Activated naive CD8-positive, alpha-beta T cell (primary cell): ENCODE results near the gene CYP39A1.

Experiments used
- H3K27ac Mint-ChIP-seq: one replicate; pipeline ENCODE4 v1.8.0; 2021; ENCODE audit warnings: mixed read lengths
- H3K27me3 Mint-ChIP-seq: one replicate; pipeline ENCODE4 v1.8.0; 2021; ENCODE audit warnings: mixed read lengths
- H3K36me3 Mint-ChIP-seq: one replicate; pipeline ENCODE4 v1.8.0; 2021; ENCODE audit warnings: mixed read lengths
- H3K4me1 Mint-ChIP-seq: one replicate; pipeline ENCODE4 v1.8.0; 2021; ENCODE audit warnings: low read depth, mixed read lengths
- H3K4me3 Mint-ChIP-seq: one replicate; pipeline ENCODE4 v1.8.0; 2021; ENCODE audit warnings: mild to moderate bottlenecking, mixed read lengths
- H3K9me3 Mint-ChIP-seq: one replicate; pipeline ENCODE4 v1.8.0; 2021; ENCODE audit warnings: low read depth, mixed read lengths

The CYP39A1 gene

DNA sequence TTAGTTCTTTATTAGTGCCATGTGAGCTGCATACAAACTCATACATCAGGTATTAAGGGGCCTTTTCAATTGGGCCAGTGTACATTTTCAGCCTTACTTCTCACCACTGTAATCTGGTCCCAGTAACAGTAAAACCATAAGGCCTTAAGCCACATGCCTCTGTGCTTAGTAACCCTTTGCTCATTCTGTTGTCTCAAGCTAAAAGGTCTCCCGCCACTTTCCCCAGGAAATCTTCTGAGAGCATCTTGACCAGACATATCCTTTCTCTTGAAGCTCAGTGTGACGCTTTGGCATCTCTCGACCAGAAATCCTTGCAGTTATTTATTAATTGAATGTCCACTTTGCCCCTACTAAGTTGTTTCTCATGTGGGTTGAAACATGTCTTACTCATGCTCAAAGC is 68.0 kb downstream of the CYP39A1 start:
- Mint-ChIP-seq H3K27ac (no peak overlapping the region), H3K4me3 (no peak overlapping the region), H3K4me1 (no peaks in the 10 kb centered on the region), H3K27me3 (peaks cover 7% of the 10 kb centered on the region), H3K36me3 (no peaks in the 10 kb centered on the region), H3K9me3 (no peaks in the 10 kb centered on the region)

DNA sequence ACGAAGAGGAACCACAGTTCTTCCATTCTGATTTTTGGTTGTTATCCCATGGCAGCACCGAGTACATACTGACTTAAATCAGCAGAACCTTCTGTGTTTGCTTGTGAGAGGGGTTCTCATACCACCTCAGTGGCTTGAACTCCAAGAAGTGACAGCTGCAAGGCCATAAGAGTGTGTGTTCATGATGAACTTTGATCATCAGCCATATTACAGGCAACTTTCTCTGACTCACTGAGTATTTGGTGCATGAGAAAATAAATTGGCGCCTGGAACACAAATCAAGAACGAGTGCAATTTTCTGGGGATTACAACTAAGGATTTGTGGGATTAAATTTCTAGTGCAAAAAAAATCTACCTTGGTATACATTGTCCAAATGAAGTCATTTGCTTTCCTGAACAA is 68.9 kb downstream of the CYP39A1 start:
- Mint-ChIP-seq H3K27ac (no peak overlapping the region), H3K27me3 (peaks cover 7% of the 10 kb centered on the region), H3K4me1 (no peaks in the 10 kb centered on the region), H3K9me3 (no peaks in the 10 kb centered on the region), H3K4me3 (no peak overlapping the region), H3K36me3 (no peaks in the 10 kb centered on the region)

DNA sequence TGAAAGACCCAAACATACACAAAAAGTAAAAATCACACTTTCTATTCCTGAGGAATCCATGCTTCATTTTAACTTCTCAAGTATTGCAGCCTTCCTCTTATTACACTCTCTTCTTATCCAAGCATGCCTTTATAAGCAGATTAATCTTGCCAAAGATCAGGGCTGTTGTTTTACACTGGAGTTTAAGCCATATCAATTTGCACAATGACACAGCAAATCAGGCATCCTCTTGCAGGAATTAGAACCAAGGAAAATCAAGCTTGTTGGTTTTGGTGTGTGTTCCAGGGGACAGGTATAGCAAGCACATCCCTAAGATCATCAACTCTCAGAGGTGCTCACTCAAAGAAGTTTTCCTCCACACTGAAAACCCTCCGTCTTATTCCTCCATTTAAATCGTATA is 69.5 kb downstream of the CYP39A1 start:
- Mint-ChIP-seq H3K4me3 (no peak overlapping the region), H3K27ac (no peak overlapping the region), H3K36me3 (no peaks in the 10 kb centered on the region), H3K4me1 (no peaks in the 10 kb centered on the region), H3K27me3 (peaks cover 7% of the 10 kb centered on the region), H3K9me3 (no peaks in the 10 kb centered on the region)

DNA sequence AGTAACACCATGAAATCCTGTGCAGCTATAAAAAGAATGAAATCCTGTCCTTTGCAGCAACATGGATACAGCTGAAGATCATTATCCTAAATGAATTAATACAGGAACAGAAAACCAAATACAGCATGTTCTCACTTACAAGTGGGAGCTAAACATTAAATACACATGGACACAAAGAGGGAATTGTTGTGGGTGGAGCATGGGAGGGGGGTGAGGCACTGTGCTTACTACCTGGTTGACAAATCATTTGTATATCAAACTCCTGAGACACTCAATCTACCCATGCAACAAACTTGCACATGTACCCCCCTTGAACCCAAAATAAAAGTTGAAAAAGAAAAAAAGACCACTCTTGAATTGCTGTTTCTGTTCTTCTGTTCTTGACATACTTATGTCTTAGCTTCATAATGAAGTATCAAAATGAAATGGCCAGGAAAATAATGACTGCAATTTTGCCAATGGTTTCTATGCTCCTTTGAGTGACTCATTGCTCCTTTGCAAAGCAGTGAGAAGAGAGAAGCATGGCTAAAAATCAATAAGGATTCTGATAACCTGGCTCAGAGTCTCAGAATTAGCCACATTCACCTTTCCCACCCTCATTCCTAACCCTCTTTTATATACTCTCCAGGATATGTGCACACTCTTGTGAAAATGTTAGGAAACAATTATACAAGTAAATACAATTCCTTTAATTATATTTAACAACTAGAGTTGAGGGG is 71.0 kb downstream of the CYP39A1 start:
- H3K4me1 Mint-ChIP-seq = no peaks in the 10 kb centered on the region
- no peaks in the 10 kb centered on the region for H3K36me3 Mint-ChIP-seq

DNA sequence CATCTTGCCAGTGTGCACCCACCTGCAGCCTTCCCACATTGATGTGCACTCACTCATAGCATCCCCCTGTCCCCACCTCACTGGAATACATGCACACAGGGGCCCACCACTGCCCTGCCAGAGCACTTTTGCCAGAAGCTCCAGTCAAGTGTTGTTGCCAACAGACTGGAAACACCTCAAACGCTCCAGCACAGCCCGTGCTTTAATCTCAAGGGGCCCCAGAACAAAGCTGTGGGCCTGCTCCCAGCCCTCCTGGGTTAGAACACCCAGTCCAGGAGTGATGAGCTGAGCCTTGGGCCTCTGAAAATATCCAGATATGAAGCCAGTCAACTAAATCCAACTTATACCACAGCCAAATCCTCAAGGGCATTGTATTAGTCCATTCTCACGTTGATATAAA is 77.1 kb downstream of the CYP39A1 start:
- H3K27me3 Mint-ChIP-seq = peaks cover 23% of the 10 kb centered on the region
- H3K9me3 Mint-ChIP-seq = peaks cover 11% of the 10 kb centered on the region
- no peaks in the 10 kb centered on the region for H3K36me3 Mint-ChIP-seq
- no peak overlapping the region for H3K27ac Mint-ChIP-seq
- H3K4me3 Mint-ChIP-seq = no peak overlapping the region
- no peaks in the 10 kb centered on the region for H3K4me1 Mint-ChIP-seq

More for the DNA sequence above, 71.0 kb downstream of the CYP39A1 start:
- Mint-ChIP-seq H3K4me3 (no peak overlapping the region), H3K9me3 (no peaks in the 10 kb centered on the region), H3K27ac (no peak overlapping the region), H3K27me3 (peaks cover 9% of the 10 kb centered on the region)

DNA sequence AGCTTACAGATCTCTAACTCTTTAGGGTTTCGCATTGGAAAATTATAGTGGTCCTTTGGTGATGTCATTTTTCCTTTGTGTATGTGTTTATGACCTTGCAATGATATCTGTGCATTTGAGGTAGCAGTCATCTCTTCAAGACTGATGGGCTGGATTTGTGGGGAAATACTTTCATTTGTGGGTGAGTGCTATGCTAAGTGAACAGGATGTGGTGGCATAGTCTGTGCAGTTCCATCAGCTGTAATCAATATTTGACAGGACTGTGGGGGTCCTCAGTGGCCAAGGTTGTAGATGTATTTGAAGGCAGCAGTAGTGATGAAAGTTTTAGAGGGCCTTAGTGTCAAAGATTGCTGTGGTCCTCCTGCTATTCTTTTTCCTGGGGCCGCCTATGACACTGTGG is 79.5 kb downstream of the CYP39A1 start:
- Mint-ChIP-seq H3K4me1 (no peaks in the 10 kb centered on the region), H3K36me3 (no peaks in the 10 kb centered on the region), H3K4me3 (no peak overlapping the region), H3K9me3 (peaks cover 11% of the 10 kb centered on the region), H3K27ac (no peak overlapping the region), H3K27me3 (peaks cover 29% of the 10 kb centered on the region)

DNA sequence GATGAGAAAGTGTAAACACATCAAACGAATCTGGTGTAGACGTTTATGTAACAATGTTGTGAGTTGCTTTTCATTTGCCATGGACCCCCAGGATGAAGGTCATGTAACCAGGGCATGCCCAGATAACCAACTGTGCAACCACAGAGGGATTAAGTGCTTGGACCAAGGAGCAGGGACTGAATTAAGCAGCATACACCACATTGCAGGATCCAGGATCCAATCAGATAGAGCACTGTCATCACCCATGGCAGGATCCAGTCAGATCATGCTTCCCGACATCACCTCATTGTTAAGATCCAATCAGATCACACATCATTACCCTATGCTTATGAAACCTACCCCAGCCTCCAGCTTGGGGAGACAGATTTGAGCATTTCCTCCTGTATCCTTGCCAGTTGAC is 87.1 kb downstream of the CYP39A1 start:
- Mint-ChIP-seq H3K27ac (no peak overlapping the region), H3K9me3 (peaks cover 3% of the 10 kb centered on the region), H3K27me3 (peaks cover 18% of the 10 kb centered on the region), H3K4me3 (no peak overlapping the region), H3K4me1 (no peaks in the 10 kb centered on the region), H3K36me3 (no peaks in the 10 kb centered on the region)

DNA sequence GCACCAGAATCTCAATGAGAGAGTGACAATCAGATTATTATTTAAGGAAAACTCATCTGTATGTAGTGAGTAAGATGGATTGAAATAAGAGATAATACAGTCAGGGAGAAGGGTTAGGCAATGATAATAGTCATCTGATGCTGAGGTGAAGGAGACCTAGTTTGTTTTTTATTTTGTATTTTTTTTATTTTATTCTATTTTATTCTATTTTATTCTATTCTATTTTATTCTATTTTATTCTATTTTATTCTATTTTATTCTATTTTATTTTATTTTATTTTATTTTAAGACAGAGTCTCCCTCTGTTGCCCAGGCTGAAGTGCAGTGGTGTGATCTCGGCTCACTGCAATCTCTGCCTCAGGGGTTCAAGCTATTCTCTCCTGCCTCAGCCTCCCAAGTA is 88.7 kb downstream of the CYP39A1 start:
- Mint-ChIP-seq H3K4me3 (no peak overlapping the region), H3K27me3 (peaks cover 13% of the 10 kb centered on the region), H3K4me1 (no peaks in the 10 kb centered on the region), H3K36me3 (no peaks in the 10 kb centered on the region), H3K27ac (no peak overlapping the region), H3K9me3 (peaks cover 3% of the 10 kb centered on the region)

DNA sequence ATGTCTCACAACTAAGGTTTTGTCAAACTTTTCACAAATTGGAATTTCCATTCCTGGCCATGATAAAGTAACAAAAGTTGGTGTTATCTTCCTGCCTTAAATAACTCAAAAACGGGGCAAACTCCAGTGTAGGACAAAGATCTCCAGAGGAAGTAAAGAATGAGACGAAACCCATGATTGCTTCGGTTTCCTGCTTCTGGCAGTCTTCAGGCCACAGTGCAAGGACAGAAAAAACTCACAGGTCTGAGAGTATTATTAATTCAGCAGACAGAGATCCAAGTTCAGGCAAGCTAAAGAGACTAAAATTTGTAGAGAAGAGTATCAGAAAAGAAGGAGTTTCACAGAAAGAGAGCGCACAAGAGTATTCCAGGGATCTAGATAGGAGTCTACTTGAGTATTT is 96.6 kb downstream of the CYP39A1 start:
- Mint-ChIP-seq H3K9me3 (no peaks in the 10 kb centered on the region), H3K4me1 (no peaks in the 10 kb centered on the region), H3K4me3 (no peak overlapping the region), H3K27ac (no peak overlapping the region), H3K36me3 (no peaks in the 10 kb centered on the region), H3K27me3 (peaks cover 22% of the 10 kb centered on the region)

DNA sequence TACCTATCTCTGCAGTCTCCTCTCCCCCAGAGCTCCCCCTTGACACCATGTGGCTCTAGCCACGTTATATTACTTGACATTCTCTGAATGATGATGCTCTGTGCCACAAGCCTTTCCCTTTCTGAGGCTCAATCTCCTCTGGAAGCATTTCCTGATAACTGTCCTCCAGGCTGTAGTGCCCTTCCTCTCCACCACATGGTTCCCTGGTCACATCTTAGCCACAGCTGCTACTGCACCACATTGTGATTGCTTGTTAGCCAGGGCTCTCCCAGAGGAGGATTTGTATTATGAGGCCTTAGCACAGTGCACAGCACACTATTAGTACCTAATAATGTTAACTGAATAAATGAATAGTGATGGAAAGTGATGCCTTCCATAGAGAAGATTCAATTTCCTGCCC is 97.5 kb downstream of the CYP39A1 start:
- no peaks in the 10 kb centered on the region for H3K36me3 Mint-ChIP-seq
- no peaks in the 10 kb centered on the region for H3K9me3 Mint-ChIP-seq
- no peaks in the 10 kb centered on the region for H3K4me1 Mint-ChIP-seq
- peaks cover 25% of the 10 kb centered on the region for H3K27me3 Mint-ChIP-seq
- no peak overlapping the region for H3K27ac Mint-ChIP-seq
- no peak overlapping the region for H3K4me3 Mint-ChIP-seq

DNA sequence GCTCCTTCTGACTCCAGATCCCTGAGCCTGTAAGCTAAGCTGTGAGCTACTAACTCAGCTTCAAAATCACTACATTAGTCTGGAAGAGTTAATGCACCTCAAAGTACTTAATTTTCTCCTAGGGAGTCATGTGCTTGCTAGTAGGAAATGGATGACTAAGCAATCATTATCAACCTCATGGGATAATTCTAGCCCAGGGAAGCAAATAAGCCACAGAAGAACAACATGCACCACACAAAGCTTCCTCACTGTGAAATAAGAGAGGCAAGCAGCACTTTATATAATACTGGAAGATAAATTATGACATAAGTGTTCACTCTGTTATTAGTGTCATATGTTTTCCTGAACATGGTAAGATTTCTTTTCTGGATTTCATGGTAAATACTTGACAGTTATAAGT is 103.5 kb downstream of the CYP39A1 start:
- Mint-ChIP-seq H3K27ac (no peak overlapping the region), H3K9me3 (peaks cover 8% of the 10 kb centered on the region), H3K4me1 (no peaks in the 10 kb centered on the region), H3K27me3 (peaks cover 11% of the 10 kb centered on the region), H3K36me3 (no peaks in the 10 kb centered on the region), H3K4me3 (no peak overlapping the region)

DNA sequence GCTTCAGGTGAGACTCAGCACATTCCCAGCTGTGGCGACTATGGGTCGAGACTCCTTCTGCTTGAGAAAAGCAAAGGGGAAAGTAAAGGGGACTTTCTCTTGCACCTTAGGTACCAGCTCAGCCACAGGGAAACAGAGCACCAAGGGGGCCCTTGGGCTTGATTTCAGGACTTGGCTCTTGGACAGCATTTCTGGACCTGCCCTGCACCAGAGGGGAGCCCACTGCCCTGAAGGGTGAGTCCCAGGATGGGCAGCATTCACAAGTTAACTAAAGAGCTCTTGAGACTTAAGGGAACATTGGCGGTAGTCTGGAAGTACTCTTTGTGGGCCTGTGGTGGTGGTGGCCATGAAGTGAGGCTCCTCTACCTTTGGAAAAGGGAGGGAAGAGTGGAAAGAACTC is 111.1 kb downstream of the CYP39A1 start:
- Mint-ChIP-seq H3K36me3 (no peaks in the 10 kb centered on the region), H3K4me1 (no peaks in the 10 kb centered on the region), H3K9me3 (peaks cover 14% of the 10 kb centered on the region), H3K27me3 (peaks cover 20% of the 10 kb centered on the region), H3K27ac (no peak overlapping the region), H3K4me3 (no peak overlapping the region)

DNA sequence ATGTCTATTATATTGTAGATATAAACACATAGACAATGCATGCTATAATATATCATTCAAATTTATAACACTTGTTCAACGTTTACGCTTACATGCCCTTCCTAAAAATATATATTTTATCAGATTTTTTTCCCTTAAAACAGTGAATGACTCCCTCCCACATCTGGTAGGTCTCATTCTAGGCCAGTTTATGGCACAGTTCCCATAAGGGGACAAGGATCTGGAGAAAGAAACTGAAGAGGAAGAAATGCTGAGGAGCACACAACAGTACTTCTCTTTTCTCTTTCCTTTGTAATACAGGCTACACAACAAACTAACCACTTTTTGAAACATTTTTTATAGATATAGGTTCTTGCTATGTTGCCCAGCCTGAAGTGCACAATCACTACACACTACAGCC is 112.8 kb downstream of the CYP39A1 start:
- peaks cover 16% of the 10 kb centered on the region for H3K27me3 Mint-ChIP-seq
- no peak overlapping the region for H3K27ac Mint-ChIP-seq
- H3K4me1 Mint-ChIP-seq = no peaks in the 10 kb centered on the region
- H3K4me3 Mint-ChIP-seq = no peak overlapping the region
- no peaks in the 10 kb centered on the region for H3K36me3 Mint-ChIP-seq
- H3K9me3 Mint-ChIP-seq = peaks cover 10% of the 10 kb centered on the region

DNA sequence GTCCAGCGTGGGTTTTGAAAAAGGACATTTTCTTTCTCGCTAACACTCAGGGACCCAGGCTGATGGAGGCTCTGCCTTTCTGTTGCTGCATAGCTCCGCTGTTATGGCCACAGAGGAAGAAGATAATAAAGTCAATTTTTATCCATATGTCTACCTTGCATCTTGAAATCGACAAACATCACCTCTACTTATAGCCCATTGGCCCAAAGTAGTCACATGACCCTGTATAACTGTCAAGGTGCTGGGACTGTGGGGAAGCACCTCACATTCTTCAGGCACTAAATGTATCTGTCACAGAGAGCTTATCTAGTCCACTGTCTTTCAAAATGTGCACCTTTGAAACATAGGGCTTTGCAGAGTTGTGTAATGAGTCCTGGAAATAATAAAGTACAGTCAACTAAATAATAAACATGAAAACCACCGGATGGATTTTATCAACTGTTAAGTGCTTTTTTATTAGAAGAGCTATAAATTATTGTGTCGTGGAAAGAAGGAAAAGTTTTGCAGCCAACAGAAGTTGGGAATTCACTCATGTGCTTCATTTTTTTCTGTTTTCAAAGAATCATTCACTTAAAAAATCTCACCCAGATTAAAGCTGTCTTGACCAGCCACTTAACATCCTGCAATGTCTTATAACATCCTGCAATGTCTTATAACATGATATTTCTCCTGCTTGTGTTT is 113.7 kb downstream of the CYP39A1 start:
- H3K4me1 Mint-ChIP-seq = no peaks in the 10 kb centered on the region
- H3K27ac Mint-ChIP-seq = no peak overlapping the region
- no peak overlapping the region for H3K4me3 Mint-ChIP-seq
- peaks cover 15% of the 10 kb centered on the region for H3K27me3 Mint-ChIP-seq
- peaks cover 4% of the 10 kb centered on the region for H3K9me3 Mint-ChIP-seq
- no peaks in the 10 kb centered on the region for H3K36me3 Mint-ChIP-seq

DNA sequence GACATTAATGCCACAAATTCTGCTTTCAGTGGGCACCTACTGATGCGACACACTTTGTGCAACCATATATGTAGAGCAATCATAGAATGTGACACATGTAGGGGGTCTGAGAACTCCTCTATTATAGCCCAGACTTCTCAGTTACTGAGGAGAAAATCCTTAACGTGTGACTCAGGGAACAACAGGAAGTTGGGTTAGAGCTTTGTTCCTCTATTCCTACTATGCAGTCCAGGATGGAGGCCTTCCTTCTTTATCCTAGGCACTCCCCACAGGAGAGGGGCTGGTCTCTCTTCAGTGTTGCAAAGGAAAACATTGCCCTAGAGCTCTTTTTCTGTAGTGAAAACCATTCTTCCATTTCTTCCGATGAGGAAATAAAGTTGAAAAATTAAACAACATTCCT is 121.7 kb downstream of the CYP39A1 start:
- no peaks in the 10 kb centered on the region for H3K4me1 Mint-ChIP-seq
- H3K27ac Mint-ChIP-seq = no peak overlapping the region
- H3K4me3 Mint-ChIP-seq = no peak overlapping the region
- H3K27me3 Mint-ChIP-seq = peaks cover 15% of the 10 kb centered on the region
- no peaks in the 10 kb centered on the region for H3K9me3 Mint-ChIP-seq
- H3K36me3 Mint-ChIP-seq = no peaks in the 10 kb centered on the region
